Measurements from ENCODE around the gene POM121C. TPM values are rescaled to one million over a fixed set of nuclear protein-coding genes. Genes with fewer than 3 reads are reported as not detected.
"Not testable (repeated sequence)": the region's sequence is repeated elsewhere in the genome, so short reads cannot be mapped to it uniquely, and the experiment has no call there.

The POM121C gene
- total RNA-seq, 1 experiment from 2014 or later = 66.6 TPM

- in situ Hi-C loops (cut with HindIII; ENCODE audit: low pct_unique_long_range_greater_than_20kb, low sequenced_read_pairs); H3K4me3 ChIP-seq (ENCODE audit: low read depth in 2 of 2, low read length in 2 of 2); H3K27ac ChIP-seq (ENCODE audit: low read length); BruUV-seq (replicated peaks); DNase-seq (ENCODE audit: low read depth, low spot score); CTCF ChIA-PET; H3K27me3 ChIP-seq (ENCODE audit: control insufficient read depth, insufficient read depth, low read length); H3K36me3 ChIP-seq (ENCODE audit: control insufficient read depth, insufficient read depth, low read length); H3K4me1 ChIP-seq (ENCODE audit: control insufficient read depth, insufficient read depth, low read length); intact Hi-C loops (cut with micrococcal nuclease; ENCODE audit: unreplicated experiment); H3K9me3 ChIP-seq (ENCODE audit: control insufficient read depth, insufficient read depth, low read depth, low read length); POLR2A ChIA-PET; ATAC-seq: not testable (repeated sequence)
Observed at GRCh38 chr7:75456403-75456802, 29.7 kb downstream of the POM121C start.

GRCh38 chr7:75452494-75452955, 33.6 kb downstream of the POM121C start:
- BruUV-seq (replicated peaks); H3K9me3 ChIP-seq (ENCODE audit: control insufficient read depth, insufficient read depth, low read depth, low read length); POLR2A ChIA-PET; DNase-seq (ENCODE audit: low read depth, low spot score); H3K4me1 ChIP-seq (ENCODE audit: control insufficient read depth, insufficient read depth, low read length); CTCF ChIA-PET; in situ Hi-C loops (cut with HindIII; ENCODE audit: low pct_unique_long_range_greater_than_20kb, low sequenced_read_pairs); H3K4me3 ChIP-seq (ENCODE audit: low read depth in 2 of 2, low read length in 2 of 2); H3K36me3 ChIP-seq (ENCODE audit: control insufficient read depth, insufficient read depth, low read length); intact Hi-C loops (cut with micrococcal nuclease; ENCODE audit: unreplicated experiment); H3K27me3 ChIP-seq (ENCODE audit: control insufficient read depth, insufficient read depth, low read length); H3K27ac ChIP-seq (ENCODE audit: low read length): not testable (repeated sequence)
- peak; percentile 56 for TF ChIP-seq CTCF (IDR thresholded peaks at IDR 0.05)
- peak; percentile 93 for ATAC-seq

- H3K27ac ChIP-seq (ENCODE audit: low read length); H3K27me3 ChIP-seq (ENCODE audit: control insufficient read depth, insufficient read depth, low read length); in situ Hi-C loops (cut with HindIII; ENCODE audit: low pct_unique_long_range_greater_than_20kb, low sequenced_read_pairs); H3K9me3 ChIP-seq (ENCODE audit: control insufficient read depth, insufficient read depth, low read depth, low read length); CTCF ChIA-PET; H3K4me1 ChIP-seq (ENCODE audit: control insufficient read depth, insufficient read depth, low read length); DNase-seq (ENCODE audit: low read depth, low spot score); H3K4me3 ChIP-seq (ENCODE audit: low read depth in 2 of 2, low read length in 2 of 2); POLR2A ChIA-PET; BruUV-seq (replicated peaks); intact Hi-C loops (cut with micrococcal nuclease; ENCODE audit: unreplicated experiment); H3K36me3 ChIP-seq (ENCODE audit: control insufficient read depth, insufficient read depth, low read length); ATAC-seq: not testable (repeated sequence)
Observed at GRCh38 chr7:75449946-75450345, 36.2 kb downstream of the POM121C start.

GRCh38 chr7:75442465-75443111, 43.5 kb downstream of the POM121C start:
- H3K36me3 ChIP-seq (ENCODE audit: control insufficient read depth, insufficient read depth, low read length); H3K27ac ChIP-seq (ENCODE audit: low read length); H3K27me3 ChIP-seq (ENCODE audit: control insufficient read depth, insufficient read depth, low read length); POLR2A ChIA-PET; BruUV-seq (replicated peaks); intact Hi-C loops (cut with micrococcal nuclease; ENCODE audit: unreplicated experiment); in situ Hi-C loops (cut with HindIII; ENCODE audit: low pct_unique_long_range_greater_than_20kb, low sequenced_read_pairs); DNase-seq (ENCODE audit: low read depth, low spot score); CTCF ChIA-PET; H3K4me1 ChIP-seq (ENCODE audit: control insufficient read depth, insufficient read depth, low read length); H3K9me3 ChIP-seq (ENCODE audit: control insufficient read depth, insufficient read depth, low read depth, low read length): not testable (repeated sequence)
- ATAC-seq = peak; percentile 95
- H3K4me3 ChIP-seq (ENCODE audit: low read depth in 2 of 2, low read length in 2 of 2) = peak overlapping the region; percentile 46 to 68

- H3K36me3 ChIP-seq (ENCODE audit: control insufficient read depth, insufficient read depth, low read length); BruUV-seq (replicated peaks); POLR2A ChIA-PET; H3K9me3 ChIP-seq (ENCODE audit: control insufficient read depth, insufficient read depth, low read depth, low read length); in situ Hi-C loops (cut with HindIII; ENCODE audit: low pct_unique_long_range_greater_than_20kb, low sequenced_read_pairs); DNase-seq (ENCODE audit: low read depth, low spot score); H3K27me3 ChIP-seq (ENCODE audit: control insufficient read depth, insufficient read depth, low read length); H3K27ac ChIP-seq (ENCODE audit: low read length); CTCF ChIA-PET; H3K4me1 ChIP-seq (ENCODE audit: control insufficient read depth, insufficient read depth, low read length); intact Hi-C loops (cut with micrococcal nuclease; ENCODE audit: unreplicated experiment): not testable (repeated sequence)
- peak; percentile 71; the same call in 1 of the 2 replicates for ATAC-seq
- H3K4me3 ChIP-seq (ENCODE audit: low read depth in 2 of 2, low read length in 2 of 2) = peak overlapping the region; percentile 46 to 50
Observed at GRCh38 chr7:75442101-75442464, 44.0 kb downstream of the POM121C start.
